Uterus (tissue), 4 donors: Measurements from ENCODE around the gene UPF1. TPM values are rescaled to one million over a fixed set of nuclear protein-coding genes. Genes with fewer than 3 reads are reported as not detected.

Experiments
- DNase-seq, 2 donors: peaks; one replicate each; pipeline ENCODE4 v3.0.0-alpha.2; 2019 to 2020
- H3K27ac ChIP-seq, 2 donors: fragments of 200-600 bp; sonication (generic); 1 replicate in 1 of 2; 2 replicates in 1 of 2; pipeline ENCODE4 v1.5.1; 2016 to 2018
- H3K27me3 ChIP-seq, 2 donors: fragments of 200-600 bp; sonication (generic); one replicate each; pipeline ENCODE4 v1.5.1; 2018 to 2019; ENCODE audit warnings: control low read depth in 1 of 2
- H3K36me3 ChIP-seq, 2 donors: fragments of 200-600 bp; sonication (generic); one replicate each; pipeline ENCODE4 v1.5.1; 2019; ENCODE audit warnings: control low read depth in 1 of 2
- H3K4me1 ChIP-seq, 2 donors: fragments of 200-600 bp; sonication (generic); one replicate each; pipeline ENCODE4 v1.5.1; 2018 to 2019; ENCODE audit warnings: control low read depth in 1 of 2
- H3K4me3 ChIP-seq, 2 donors: fragments of 200-600 bp; sonication (generic); 1 replicate in 1 of 2; 2 replicates in 1 of 2; pipeline ENCODE4 v1.5.1; 2018 to 2019; ENCODE audit warnings: mild to moderate bottlenecking in 1 of 2
- H3K9me3 ChIP-seq, 2 donors: fragments of 200-600 bp; sonication (generic); one replicate each; pipeline ENCODE4 v1.5.1; 2019; ENCODE audit warnings: control low read depth in 1 of 2
- POLR2A ChIP-seq, 2 donors: fragments of 450-650 bp; IDR thresholded peaks; one replicate each; pipeline ENCODE4 v1.6.1; 2016; ENCODE audit warnings: antibody characterized with exemption in 2 of 2, mild to moderate bottlenecking in 1 of 2, moderate library complexity in 1 of 2
- intact Hi-C: fragments of 100-400 bp; cut with DNase I; formaldehyde crosslinking; loops from one replicate; pipeline ENCODE4 v1.15.1; 2023; ENCODE audit warnings: low total_unique reads
- total RNA-seq, 4 donors: library from RNA; depleted of rRNA in 3 of 4; stranded (reverse); fragments of >200 nt in 3 of 4; gene quantifications; one replicate each; pipeline versions ENCODE4 v1.1.0 to v1.2.4, GENCODE V29; 2014 to 2023
- TF ChIP-seq, protein P1 (sequence below), 4 experiments: fragments of 200-600 bp in 2 of 4; fragments of 450-650 bp in 2 of 4; sonication (generic) in 2 of 4; IDR thresholded peaks; one replicate each; pipeline ENCODE4 v1.5.1; 2016 to 2019; ENCODE audit warnings: antibody characterized with exemption in 4 of 4, mild to moderate bottlenecking in 2 of 4, moderate library complexity in 1 of 4
- donor health status: DM: yes; HTN: yes; CAD: no.

Gene UPF1
- total RNA-seq, 4 donors from 2014 or later: 17.9 to 105 (median 43.7) TPM

DNA sequence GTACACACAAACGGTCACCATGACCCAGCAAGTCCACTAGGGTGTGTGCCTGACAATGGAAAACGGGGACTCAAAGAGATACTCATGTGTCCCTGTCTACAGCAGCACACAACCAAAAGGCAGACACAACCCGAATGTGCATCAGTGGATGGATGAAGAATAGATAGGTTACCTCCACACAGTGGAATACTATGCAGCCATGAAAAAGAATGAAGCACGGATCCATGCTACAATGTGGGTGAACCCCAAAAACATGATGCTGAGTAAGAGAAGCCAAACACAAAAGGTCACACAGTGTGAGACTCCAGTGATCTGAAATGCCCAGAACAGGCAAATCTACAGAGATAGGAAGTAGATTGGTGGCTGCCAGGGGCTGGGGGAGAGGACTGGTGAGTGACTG, 55.2 kb downstream of the UPF1 start:
- intact Hi-C loops: no loop called here
- no peaks in the 10 kb centered on the region for H3K4me1 ChIP-seq
- no peak for DNase-seq
- H3K9me3 ChIP-seq: no peaks in the 10 kb centered on the region
- H3K27me3 ChIP-seq: no peaks in the 10 kb centered on the region
- H3K36me3 ChIP-seq: no peaks in the 10 kb centered on the region
- TF ChIP-seq POLR2A (IDR thresholded peaks at IDR 0.05): no peak
- TF ChIP-seq, protein P1, sequence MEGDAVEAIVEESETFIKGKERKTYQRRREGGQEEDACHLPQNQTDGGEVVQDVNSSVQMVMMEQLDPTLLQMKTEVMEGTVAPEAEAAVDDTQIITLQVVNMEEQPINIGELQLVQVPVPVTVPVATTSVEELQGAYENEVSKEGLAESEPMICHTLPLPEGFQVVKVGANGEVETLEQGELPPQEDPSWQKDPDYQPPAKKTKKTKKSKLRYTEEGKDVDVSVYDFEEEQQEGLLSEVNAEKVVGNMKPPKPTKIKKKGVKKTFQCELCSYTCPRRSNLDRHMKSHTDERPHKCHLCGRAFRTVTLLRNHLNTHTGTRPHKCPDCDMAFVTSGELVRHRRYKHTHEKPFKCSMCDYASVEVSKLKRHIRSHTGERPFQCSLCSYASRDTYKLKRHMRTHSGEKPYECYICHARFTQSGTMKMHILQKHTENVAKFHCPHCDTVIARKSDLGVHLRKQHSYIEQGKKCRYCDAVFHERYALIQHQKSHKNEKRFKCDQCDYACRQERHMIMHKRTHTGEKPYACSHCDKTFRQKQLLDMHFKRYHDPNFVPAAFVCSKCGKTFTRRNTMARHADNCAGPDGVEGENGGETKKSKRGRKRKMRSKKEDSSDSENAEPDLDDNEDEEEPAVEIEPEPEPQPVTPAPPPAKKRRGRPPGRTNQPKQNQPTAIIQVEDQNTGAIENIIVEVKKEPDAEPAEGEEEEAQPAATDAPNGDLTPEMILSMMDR (IDR thresholded peaks at IDR 0.05): no peak
- no peak overlapping the region for H3K27ac ChIP-seq
- H3K4me3 ChIP-seq: no peak overlapping the region

- Histone ChIP-seq H3K27me3 (peaks cover 0 to 2% of the 10 kb centered on the region in 2 donors), H3K36me3 (no peaks in the 10 kb centered on the region), H3K4me3 (no peak overlapping the region), H3K9me3 (no peaks in the 10 kb centered on the region), H3K4me1 (peaks cover 0 to 11% of the 10 kb centered on the region in 2 donors), H3K27ac (no peak overlapping the region)
- TF ChIP-seq, protein P1 (IDR thresholded peaks at IDR 0.05): no peak
- TF ChIP-seq POLR2A (IDR thresholded peaks at IDR 0.05): no peak
- intact Hi-C loops: no loop called here
- DNase-seq: no peak
Observed at GRCh38 chr19:18889949-18890745, 58.4 kb downstream of the UPF1 start.

GRCh38 chr19:18893587-18894253, 62.0 kb downstream of the UPF1 start:
- peaks cover 0 to 6% of the 10 kb centered on the region in 2 donors for H3K27me3 ChIP-seq
- intact Hi-C loops: no loop called here
- TF ChIP-seq, protein P1 (IDR thresholded peaks at IDR 0.05): no peak
- TF ChIP-seq POLR2A (IDR thresholded peaks at IDR 0.05): no peak
- H3K4me3 ChIP-seq: no peak overlapping the region
- DNase-seq: no peak
- H3K27ac ChIP-seq: no peak overlapping the region
- peaks cover 0 to 23% of the 10 kb centered on the region in 2 donors for H3K4me1 ChIP-seq
- no peaks in the 10 kb centered on the region for H3K36me3 ChIP-seq
- no peaks in the 10 kb centered on the region for H3K9me3 ChIP-seq

DNA sequence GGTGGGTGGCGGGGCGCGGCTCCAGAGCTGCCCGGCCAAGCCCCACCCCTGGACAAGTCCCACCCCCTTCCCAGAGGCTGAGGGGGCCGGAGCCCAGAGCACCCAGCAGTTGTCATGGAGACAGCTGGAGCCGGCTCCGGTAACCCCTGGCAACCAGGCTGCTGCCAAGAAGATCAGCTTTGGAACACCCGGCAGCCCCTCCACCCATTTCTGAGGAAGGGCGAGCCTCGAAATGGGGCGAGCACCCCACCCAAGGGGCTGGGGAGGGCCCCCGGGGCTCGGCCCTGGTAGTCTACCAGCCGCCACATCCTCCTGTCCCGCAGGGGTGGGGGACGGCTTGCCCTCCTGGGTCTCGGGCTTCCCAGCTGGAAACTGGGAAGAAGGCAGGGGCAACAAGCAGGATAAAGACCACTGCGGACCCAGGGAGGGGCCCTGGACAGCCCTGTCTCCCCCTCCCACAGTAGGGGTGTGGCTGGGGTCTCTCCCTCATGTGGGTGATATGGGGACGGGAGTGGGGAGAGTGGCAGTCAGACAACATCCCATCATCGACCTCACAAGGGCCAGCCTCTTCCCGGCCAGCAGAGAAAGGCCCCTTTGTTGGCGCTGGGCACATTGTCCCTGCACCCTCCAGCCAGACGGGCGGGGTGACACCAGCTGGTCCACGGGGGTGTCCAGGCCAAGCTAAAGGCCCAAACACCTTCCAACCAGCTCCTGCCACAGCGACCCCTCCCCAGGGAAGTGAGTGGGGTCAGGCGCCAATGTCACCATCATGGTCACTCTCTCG, 62.7 kb downstream of the UPF1 start:
- Histone ChIP-seq H3K4me1 (peaks cover 0 to 23% of the 10 kb centered on the region in 2 donors), H3K4me3 (peak overlapping the region in 1 of 2 donors; percentile 17), H3K36me3 (no peaks in the 10 kb centered on the region), H3K27ac (no peak overlapping the region), H3K27me3 (peaks cover 0 to 6% of the 10 kb centered on the region in 2 donors), H3K9me3 (no peaks in the 10 kb centered on the region)
- TF ChIP-seq POLR2A (IDR thresholded peaks at IDR 0.05): no peak
- TF ChIP-seq, protein P1 (IDR thresholded peaks at IDR 0.05): no peak
- intact Hi-C loops: no loop called here
- DNase-seq: peak in 1 of 2 donors; percentile 13
